ENCODE data around the gene ANTXR1. TPM values are rescaled to one million over a fixed set of nuclear protein-coding genes. Genes with fewer than 3 reads are reported as not detected.

The ANTXR1 gene
- total RNA-seq, 6 donors from 2014 or later: 11.5 to 76.4 (median 31.4) TPM

DNA sequence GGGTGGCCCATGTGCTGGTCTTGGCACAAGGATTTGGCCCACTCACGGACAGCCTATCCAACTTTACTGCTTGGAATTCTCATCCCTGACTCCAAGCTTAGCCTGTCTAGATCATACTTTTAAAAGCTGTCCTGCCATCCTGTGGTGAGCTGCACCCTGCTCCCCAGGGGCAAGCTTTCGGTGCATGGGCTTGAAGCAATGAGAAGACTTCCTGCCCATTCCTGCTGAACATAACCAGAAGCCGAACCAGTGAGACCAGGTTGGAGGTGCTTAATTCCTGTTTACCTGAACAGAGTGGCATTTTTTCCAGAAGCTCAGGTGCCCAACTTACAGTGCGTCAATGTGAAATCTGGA is 154.5 kb downstream of the ANTXR1 start:
- Histone ChIP-seq H3K4me1 (peaks cover 28 to 41% (median 34%) of the 10 kb centered on the region in 4 donors), H3K27me3 (no peaks in the 10 kb centered on the region), H3K27ac (no peak overlapping the region), H3K4me3 (no peak overlapping the region), H3K9me3 (no peaks in the 10 kb centered on the region), H3K36me3 (no peaks in the 10 kb centered on the region)
- ATAC-seq (ENCODE audit: low FRiP score in 2 of 2) (no peak), DNase-seq (no peak)
- no peak for TF ChIP-seq POLR2A (IDR thresholded peaks at IDR 0.05)
- TF ChIP-seq EP300 (IDR thresholded peaks at IDR 0.05): no peak
- TF ChIP-seq POLR2AphosphoS5 (IDR thresholded peaks at IDR 0.05): no peak
- TF ChIP-seq CTCF (IDR thresholded peaks at IDR 0.05): no peak
- 64 to 88% methylated on average over 4 of the region's 4 CpGs for WGBS, 2 donors

- no peak for DNase-seq
- Histone ChIP-seq H3K9me3 (no peaks in the 10 kb centered on the region), H3K27me3 (no peaks in the 10 kb centered on the region), H3K27ac (no peak overlapping the region), H3K4me3 (no peak overlapping the region), H3K4me1 (peaks cover 23 to 35% (median 28%) of the 10 kb centered on the region in 4 donors), H3K36me3 (no peaks in the 10 kb centered on the region)
- TF ChIP-seq EP300 (IDR thresholded peaks at IDR 0.05) (no peak), POLR2A (IDR thresholded peaks at IDR 0.05) (no peak), POLR2AphosphoS5 (IDR thresholded peaks at IDR 0.05) (no peak), CTCF (IDR thresholded peaks at IDR 0.05) (no peak)
- no peak for ATAC-seq (ENCODE audit: low FRiP score in 2 of 2)
- WGBS, 2 donors: 76% methylated on average over 3 of the region's 3 CpGs
Measured at GRCh38 chr2:69168144-69168813, 155.3 kb downstream of the ANTXR1 start.

DNA sequence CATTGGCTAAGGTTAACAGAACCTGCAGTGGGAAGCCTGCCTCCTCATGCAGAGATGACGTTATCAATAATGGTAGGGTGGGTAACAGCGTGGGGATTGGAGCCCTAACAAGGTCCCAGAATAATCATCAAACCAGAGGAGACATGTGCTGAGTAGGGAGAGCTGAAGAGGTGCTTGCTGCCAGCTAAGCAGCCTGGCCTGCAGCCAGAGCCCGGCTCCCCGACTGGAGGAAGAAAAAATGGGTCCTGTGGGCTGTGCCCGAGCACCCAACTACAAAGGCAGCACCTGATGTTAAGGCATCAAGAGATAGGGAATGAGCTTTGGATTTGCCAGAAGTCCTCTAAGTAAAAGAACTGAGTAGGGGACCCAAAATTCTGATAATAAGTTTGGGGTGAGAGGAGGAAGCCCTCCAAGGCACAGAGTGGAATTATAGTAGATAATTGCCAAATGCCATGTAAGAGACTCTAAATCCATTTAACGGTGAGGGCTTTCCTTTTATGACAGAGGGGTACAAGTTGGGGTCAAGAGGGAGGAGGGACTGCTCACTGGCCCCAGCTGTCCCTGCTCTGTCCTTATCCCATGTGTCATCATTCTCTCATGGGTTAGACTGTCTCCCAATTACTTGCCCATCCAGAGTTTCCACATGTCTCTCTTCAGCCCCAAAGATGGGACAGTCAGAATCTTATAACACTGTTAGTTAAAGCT is 156.1 kb downstream of the ANTXR1 start:
- peak in 1 of 2 donors; percentile 38 for DNase-seq
- Histone ChIP-seq H3K36me3 (no peaks in the 10 kb centered on the region), H3K27me3 (no peaks in the 10 kb centered on the region), H3K4me1 (peaks cover 15 to 26% (median 19%) of the 10 kb centered on the region in 4 donors), H3K9me3 (no peaks in the 10 kb centered on the region), H3K27ac (peak overlapping the region in 1 of 4 donors; percentile 18), H3K4me3 (no peak overlapping the region)
- WGBS, 2 donors: 81 to 86% methylated on average over 6 of the region's 6 CpGs
- ATAC-seq (ENCODE audit: low FRiP score in 2 of 2): no peak
- TF ChIP-seq EP300 (IDR thresholded peaks at IDR 0.05) (no peak), POLR2A (IDR thresholded peaks at IDR 0.05) (no peak), CTCF (IDR thresholded peaks at IDR 0.05) (no peak), POLR2AphosphoS5 (IDR thresholded peaks at IDR 0.05) (no peak)

- H3K4me1 ChIP-seq: peaks cover 8 to 20% (median 13%) of the 10 kb centered on the region in 4 donors
- H3K27ac ChIP-seq: peak overlapping the region in 1 of 4 donors; percentile 18
- DNase-seq: no peak
- ATAC-seq (ENCODE audit: low FRiP score in 2 of 2): no peak
- H3K27me3 ChIP-seq: no peaks in the 10 kb centered on the region
- 80 to 90% methylated on average over 11 of the region's 11 CpGs for WGBS, 2 donors
- H3K9me3 ChIP-seq: no peaks in the 10 kb centered on the region
- H3K36me3 ChIP-seq: no peaks in the 10 kb centered on the region
- H3K4me3 ChIP-seq: no peak overlapping the region
- TF ChIP-seq POLR2AphosphoS5 (IDR thresholded peaks at IDR 0.05): no peak
- no peak for TF ChIP-seq CTCF (IDR thresholded peaks at IDR 0.05)
- no peak for TF ChIP-seq EP300 (IDR thresholded peaks at IDR 0.05)
- TF ChIP-seq POLR2A (IDR thresholded peaks at IDR 0.05): no peak
Measured at GRCh38 chr2:69169655-69170389, 156.8 kb downstream of the ANTXR1 start.
